C4-2B (cell line): Measurements from ENCODE around the gene GTF2E1.
A peak's percentile ranks its signal among the peaks of the same experiment; 100 is the strongest.

Source experiments
- H3K27ac ChIP-seq: fragments of 450-650 bp; 2 replicates; pipeline ENCODE4 v1.5.1; 2017
- ZFX ChIP-seq: fragments of 450-650 bp; IDR thresholded peaks from 2 replicates; pipeline ENCODE4 v1.6.1; 2017
- TF ChIP-seq, protein P1 (sequence below): fragments of 450-650 bp; conservative IDR thresholded peaks from 2 replicates; pipeline ENCODE4 v1.5.1; 2017; ENCODE audit warnings: mild to moderate bottlenecking

GTF2E1 gene

DNA sequence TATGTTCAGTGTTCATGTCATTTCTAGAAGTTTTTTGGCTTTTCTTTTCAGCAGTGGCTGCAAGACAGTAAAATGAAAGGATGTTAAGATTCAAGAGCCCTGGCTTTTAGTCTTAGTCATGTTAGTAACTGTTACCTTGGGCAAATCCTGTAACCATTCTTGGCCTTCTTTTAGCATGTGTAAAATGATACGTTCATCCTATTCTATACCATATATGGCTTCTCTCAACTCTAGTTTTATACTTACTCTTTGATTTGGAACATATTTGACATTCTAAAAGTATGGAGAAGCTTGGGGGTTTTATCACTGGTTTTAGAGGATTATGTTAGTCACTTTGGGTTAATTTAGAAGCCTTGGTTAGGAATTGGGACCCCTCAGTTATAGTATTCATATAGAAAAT is 20.1 kb downstream of the GTF2E1 start:
- TF ChIP-seq ZFX: no peak
- TF ChIP-seq, protein P1, sequence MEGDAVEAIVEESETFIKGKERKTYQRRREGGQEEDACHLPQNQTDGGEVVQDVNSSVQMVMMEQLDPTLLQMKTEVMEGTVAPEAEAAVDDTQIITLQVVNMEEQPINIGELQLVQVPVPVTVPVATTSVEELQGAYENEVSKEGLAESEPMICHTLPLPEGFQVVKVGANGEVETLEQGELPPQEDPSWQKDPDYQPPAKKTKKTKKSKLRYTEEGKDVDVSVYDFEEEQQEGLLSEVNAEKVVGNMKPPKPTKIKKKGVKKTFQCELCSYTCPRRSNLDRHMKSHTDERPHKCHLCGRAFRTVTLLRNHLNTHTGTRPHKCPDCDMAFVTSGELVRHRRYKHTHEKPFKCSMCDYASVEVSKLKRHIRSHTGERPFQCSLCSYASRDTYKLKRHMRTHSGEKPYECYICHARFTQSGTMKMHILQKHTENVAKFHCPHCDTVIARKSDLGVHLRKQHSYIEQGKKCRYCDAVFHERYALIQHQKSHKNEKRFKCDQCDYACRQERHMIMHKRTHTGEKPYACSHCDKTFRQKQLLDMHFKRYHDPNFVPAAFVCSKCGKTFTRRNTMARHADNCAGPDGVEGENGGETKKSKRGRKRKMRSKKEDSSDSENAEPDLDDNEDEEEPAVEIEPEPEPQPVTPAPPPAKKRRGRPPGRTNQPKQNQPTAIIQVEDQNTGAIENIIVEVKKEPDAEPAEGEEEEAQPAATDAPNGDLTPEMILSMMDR: no peak
- H3K27ac ChIP-seq: no peak overlapping the region

DNA sequence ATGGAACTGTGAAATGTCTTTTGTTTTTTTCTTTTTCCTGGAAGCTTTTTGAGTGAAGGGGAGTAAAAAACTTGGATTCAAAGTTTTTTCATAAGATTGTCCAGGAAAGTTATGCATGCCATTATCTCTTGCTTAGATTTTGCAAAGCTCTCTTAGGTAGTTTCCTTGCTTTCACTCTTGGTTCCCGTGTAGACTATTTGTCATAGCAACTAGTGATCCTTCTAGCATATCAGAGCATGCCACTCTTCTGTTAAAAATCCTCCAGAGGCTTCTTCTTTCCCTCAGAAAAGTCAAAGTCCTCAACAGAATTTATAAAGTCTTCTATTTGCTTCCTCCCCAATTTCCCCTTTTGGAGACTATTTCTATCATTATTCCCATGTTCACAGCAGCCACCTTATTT is 21.1 kb downstream of the GTF2E1 start:
- TF ChIP-seq, protein P1: no peak
- no peak for TF ChIP-seq ZFX
- H3K27ac ChIP-seq: no peak overlapping the region

DNA sequence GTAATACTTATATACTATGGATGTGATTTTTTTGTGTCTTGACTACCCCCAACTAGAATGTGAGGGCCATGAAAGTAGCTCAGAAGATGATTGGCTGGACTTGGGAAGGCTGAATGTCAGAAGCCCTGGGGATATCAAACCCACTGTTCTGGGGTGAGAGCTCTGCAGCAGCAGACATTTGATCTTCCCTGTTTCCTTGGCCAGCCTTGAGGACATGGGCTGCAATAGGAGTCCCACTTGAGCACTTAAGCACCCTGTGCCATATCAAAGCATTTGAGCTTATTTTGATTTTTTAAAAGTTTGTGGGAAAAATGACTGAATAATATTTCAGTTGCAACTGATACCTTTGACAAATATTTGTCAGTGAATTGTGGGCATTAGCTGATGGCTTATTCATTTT is 21.7 kb downstream of the GTF2E1 start:
- TF ChIP-seq, protein P1: no peak
- TF ChIP-seq ZFX: no peak
- H3K27ac ChIP-seq: no peak overlapping the region

DNA sequence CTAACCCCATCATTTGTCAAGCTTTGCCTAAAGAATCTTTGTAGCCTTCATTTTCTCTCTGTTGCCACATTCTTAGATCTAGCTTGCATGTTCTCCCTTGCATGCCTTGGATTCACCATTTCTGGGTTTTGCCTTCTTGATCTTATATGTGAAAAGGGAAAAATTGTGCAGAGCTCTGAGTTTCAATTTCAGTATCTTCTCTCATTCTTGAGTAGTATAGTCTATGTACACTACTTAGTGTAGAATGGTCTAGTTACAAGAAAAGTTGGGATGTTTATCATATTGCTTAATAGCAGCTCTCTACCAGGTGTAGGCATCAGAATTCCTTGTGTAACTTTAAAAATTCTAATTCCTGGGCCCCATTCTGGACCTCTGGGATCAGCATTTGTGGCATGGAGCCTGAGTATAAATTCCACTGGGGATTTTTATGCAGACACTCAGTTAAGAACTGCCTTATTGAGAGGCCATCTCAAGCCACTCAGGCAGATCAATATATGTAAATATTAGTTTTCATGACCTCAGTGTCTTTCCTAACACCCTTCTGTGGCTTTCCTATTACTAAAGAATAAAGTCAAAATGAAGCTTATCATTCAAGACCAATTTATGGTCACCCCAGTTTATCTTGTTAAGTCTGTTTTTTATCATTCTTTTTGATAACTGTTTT is 23.4 kb downstream of the GTF2E1 start:
- no peak overlapping the region for H3K27ac ChIP-seq
- TF ChIP-seq, protein P1: no peak
- no peak for TF ChIP-seq ZFX

DNA sequence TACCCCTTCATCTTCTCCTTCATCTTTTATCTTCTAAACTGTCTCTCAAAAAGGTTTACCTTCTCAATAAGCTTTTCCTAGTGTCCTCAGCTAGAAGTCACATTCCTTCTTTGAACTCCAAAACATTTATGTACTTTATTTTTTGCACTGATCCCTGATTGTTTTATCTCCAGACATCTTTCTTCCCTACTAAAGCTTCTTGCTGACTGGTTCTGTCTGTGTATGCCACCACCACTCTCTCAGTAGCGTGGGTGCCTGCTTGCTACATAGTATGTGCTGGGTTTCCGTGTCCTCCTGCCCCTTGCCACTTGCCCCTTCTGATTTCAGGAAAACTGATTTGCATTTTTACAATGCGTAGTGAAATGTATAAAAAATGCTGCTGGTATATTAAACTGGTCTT is 24.0 kb downstream of the GTF2E1 start:
- peak overlapping the region; percentile 82; the same call in 1 of the 2 replicates for H3K27ac ChIP-seq
- TF ChIP-seq, protein P1: no peak
- no peak for TF ChIP-seq ZFX

DNA sequence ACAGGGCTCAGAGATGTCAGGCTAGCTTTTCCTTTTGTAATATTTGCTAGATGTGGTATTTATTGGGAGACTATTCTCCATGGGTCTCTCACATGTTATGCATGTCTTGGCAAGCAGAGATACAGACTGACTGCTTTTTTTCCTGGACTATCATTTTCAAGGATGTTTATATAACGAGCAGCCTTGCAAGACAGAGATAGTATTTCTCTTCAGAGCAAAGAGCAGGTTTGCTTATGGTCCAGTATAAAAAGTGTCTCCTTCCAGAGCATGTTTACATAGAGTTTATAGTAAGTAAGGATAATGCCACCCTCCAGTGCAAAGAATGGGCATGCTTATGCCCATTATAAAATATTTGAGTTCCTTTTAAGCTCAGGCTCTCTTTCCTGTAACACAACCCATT is 24.6 kb downstream of the GTF2E1 start:
- no peak for TF ChIP-seq ZFX
- TF ChIP-seq, protein P1: 0 out of 2 replicates have a peak, but pooled peaks have one; percentile 7

DNA sequence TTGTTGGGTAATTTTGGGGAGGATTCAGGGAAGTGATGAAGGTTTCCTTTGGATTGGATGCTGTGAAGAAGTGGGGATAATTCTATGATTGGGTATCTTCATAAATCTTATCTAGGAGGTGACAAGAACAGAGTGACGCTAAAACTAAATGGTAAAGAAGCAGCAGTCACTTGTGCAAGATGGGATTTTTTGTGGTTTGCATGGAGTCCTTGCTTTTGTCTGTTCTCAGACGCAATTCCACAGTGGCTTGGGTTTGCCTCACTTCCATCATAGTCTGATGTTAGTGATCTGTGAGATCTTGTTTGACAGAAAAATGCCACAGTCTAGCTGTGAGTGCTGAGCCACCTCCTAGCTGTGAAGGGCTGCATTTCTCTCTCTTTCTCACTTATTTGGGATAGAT is 26.9 kb downstream of the GTF2E1 start:
- TF ChIP-seq, protein P1: no peak
- TF ChIP-seq ZFX: no peak
- H3K27ac ChIP-seq: no peak overlapping the region

More for the DNA sequence above, 24.6 kb downstream of the GTF2E1 start:
- peak overlapping the region; percentile 82; the same call in 1 of the 2 replicates for H3K27ac ChIP-seq
